HG03175 (cell line): ENCODE results near the gene ACAD8.
A peak's percentile ranks its signal among the peaks of the same experiment; 100 is the strongest.

Source experiments
- ATAC-seq: cut with Tn5 transposase; IDR thresholded peaks from one replicate; pipeline ENCODE4 v1.9.1; 2021; ENCODE audit warnings: mild to moderate bottlenecking, moderate library complexity; ENCODE audit not compliant: unreplicated experiment

Gene ACAD8

DNA sequence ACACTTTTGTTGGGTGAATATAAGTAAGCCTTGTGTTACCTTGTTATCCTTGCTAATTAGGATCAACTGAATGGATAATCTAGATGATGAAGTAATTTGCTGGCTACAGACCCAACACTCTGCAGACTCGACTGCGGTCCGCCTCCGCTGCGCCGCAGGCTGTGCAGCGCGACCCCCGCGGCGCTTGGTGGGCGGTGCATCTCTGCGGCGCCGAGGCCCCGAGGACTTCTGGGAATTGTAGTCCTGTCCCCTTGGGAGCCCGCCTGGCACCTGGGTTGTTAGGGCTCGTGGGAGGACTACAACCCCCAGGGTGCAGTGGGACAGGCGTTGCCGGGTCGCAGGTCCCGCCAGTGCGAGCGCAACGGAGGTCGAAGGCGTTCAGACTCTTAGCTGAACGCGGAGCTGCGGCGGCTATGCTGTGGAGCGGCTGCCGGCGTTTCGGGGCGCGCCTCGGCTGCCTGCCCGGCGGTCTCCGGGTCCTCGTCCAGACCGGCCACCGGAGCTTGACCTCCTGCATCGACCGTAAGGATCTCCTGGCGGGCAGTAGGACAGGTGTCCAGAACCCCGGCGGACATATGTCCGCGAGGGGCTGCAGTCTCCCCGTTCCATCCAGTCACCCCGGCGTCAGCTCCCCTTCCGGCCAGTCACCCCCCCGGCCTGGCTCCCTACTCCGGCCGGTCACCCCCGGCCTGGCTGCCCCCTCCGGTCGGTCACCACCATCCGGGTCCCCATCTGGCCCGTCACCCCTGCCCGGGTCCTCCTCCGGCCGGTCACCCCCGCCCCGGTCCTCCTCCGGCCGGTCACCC lies at the start of gene ACAD8, which contains the start of gene THYN1:
TSS of gene ACAD8 (plus strand) at position 381 of the 806 bp plus-strand sequence. CDS start at position 414, 33 bp downstream.
TSS of gene THYN1 (minus strand) at position 165 of the 806 bp plus-strand sequence. CDS start 470 bp downstream, outside the sequence.
- peak; percentile 99 for ATAC-seq

DNA sequence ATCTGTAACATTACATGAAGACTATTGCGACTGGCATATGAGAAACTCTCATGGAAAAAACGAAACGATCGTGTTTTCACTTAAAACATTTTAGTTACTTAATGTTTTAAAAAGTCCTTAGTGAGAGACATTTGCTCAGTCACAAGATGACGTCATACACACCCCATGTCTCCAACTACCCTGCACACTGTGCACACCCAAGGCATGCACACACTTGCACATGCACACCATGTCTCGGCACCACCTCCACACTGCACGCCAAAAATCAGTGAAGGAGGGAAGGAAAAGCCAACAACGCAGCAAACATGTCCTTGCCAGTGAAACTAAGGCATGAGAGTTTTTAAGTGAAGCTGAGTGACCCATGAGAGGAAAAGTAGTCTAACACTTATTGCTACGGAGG lies 47.6 kb upstream of the ACAD8 start:
- ATAC-seq = no peak

DNA sequence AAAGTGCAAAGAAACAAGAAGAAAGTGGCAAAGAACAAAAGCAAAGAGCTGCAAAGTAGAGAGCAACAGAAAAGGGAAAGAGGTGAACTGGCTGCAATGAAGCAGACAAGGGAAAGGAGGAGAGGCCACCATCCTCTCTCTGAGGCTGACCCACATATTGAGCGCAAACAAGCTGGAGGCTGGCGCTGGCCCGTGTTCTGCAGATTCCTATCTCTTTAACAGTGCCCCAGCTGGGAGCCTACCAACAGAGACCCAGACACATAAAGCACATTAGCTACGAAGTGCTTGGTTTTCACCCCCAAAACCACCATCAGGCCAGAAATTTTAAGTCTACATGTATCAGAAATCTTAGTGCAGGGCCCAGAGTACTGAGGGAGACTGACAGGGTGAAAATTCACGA lies 47.2 kb upstream of the ACAD8 start:
- no peak for ATAC-seq

DNA sequence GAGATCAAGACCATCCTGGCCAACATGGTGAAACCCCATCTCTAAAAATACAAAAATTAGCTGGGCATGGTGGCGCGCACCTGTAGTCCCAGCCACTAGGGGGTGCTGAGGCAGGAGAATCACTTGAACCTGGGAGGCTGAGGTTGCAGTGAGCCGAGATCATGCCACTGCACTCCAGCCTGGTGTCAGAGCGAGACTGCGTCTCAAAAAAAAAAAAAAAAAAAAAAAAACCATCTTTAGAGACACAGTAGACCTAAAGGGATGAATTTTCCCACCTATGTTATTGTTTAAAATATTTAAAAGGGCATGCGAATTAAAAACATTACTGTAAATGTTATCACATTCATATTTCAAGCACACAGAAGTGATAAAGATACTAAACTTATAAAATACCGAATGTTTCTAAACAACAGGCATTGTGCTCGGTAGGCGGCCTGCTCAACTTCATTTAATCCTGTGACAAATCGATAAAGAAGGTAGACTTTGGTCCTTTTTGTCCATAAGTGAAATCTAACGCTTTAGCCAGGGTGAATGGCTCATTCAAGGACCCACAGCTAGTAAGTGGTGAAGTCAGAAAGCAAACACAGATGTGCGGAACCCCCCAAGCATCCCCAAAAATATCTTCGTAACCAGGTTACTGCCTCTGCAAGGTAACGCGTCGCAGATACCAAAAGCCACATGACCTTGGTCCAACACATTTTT lies 45.7 kb upstream of the ACAD8 start:
- ATAC-seq = no peak

DNA sequence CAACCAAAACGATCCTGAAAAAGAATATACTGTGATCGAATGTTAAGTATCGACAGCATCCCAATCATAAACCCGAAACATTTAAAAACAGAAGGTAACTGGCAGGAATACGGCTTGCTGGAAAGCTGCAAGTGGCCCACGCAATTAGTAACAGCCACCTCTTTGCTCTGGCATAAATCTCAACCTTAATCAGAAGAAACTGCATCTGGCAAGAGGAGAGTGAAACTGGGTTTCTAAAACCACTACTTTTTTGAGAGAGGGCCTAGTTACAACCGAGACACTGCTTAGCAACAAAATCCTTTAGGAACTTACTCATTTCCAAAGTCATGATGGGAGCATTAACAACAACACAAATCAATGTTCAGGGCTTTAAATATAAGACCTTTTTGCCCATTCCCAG lies 37.5 kb upstream of the ACAD8 start:
- ATAC-seq = no peak

DNA sequence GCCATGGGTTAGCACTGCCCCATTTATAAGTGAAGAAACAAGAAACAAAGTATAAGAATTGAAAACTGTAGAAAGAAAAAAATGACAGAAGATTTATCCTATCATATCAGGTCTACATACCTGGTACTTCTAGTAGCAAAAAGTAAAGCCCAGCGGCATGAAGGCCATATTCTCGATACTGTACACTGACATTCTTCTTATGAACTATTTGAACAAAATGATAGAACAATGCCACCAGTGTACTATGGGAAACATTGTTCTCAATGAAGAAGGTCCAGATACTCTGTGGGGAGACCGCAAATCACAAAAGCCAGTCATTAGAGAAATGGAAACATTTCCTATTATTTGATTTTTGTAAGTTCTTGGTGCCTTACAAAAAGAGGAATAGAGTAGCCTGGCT lies 36.6 kb upstream of the ACAD8 start:
- ATAC-seq = no peak

DNA sequence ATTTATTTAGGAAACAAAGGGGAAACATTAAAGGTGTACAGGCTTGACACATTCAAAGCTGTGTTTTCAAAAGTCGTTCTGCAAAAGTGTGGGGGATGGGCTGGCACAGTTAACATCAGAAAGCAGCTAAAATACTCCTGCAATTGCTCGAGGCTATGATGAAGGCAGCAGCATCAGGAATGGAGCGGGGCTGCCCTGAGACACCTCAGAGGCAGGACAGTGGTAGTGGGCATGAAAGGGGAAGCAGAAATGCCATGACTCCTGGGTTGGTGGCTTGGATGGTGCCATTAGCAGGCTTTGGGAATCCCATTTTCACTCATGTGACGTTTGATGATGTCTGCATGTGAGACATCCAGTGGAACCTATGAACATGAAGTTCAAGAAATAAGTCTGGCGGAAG lies 30.2 kb upstream of the ACAD8 start:
- ATAC-seq = no peak

DNA sequence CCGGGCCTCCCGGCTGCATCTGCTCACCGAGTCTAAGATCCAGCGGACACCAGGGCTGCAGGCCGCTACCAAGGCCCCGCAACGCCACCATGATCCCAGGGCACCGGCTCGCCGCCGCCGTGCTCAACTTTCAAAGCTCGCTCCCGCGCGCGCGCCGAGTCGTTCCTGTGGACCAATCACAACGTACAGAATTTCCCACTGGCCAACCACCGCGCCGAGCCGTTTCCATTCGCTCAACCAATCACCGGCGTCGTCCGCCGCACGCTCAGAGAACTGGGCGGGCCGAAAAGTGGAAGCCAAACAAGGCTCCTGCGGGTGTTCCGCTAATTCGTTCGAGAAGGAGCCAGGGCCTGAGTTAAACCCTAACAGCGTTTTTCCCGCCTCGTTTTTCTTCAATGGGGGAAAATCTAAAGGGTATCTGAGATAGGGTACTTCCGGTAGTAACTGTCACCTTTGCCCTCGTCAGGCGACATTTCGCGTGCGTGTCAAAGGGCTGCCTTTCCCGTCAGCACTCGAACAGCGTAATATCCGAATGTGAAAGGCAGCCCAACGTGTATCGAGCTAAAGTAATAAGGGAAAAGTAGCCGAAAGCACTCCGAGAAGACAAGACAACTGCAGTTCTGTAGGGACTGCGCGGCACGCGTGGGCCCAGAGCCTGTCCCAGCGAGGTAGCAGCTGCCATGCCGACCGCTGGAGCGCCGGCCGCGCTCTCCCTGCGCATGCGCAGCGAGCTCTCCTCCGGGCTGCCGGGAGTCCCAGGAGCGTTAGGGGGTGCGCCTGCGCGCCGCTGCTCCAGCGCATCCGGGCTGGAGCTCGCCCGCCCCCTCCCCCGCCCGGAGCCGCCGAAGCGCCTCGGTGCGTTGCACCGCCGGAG lies 29.3 kb upstream of the ACAD8 start, which contains the start of the genes NCAPD3 and VPS26B:
TSS of gene NCAPD3 (minus strand) at position 132 of the 874 bp plus-strand sequence. CDS start at position 91, 41 bp downstream.
TSS of gene VPS26B (plus strand) at position 836 of the 874 bp plus-strand sequence. CDS start 452 bp downstream, outside the sequence.
- ATAC-seq = peak; percentile 77

DNA sequence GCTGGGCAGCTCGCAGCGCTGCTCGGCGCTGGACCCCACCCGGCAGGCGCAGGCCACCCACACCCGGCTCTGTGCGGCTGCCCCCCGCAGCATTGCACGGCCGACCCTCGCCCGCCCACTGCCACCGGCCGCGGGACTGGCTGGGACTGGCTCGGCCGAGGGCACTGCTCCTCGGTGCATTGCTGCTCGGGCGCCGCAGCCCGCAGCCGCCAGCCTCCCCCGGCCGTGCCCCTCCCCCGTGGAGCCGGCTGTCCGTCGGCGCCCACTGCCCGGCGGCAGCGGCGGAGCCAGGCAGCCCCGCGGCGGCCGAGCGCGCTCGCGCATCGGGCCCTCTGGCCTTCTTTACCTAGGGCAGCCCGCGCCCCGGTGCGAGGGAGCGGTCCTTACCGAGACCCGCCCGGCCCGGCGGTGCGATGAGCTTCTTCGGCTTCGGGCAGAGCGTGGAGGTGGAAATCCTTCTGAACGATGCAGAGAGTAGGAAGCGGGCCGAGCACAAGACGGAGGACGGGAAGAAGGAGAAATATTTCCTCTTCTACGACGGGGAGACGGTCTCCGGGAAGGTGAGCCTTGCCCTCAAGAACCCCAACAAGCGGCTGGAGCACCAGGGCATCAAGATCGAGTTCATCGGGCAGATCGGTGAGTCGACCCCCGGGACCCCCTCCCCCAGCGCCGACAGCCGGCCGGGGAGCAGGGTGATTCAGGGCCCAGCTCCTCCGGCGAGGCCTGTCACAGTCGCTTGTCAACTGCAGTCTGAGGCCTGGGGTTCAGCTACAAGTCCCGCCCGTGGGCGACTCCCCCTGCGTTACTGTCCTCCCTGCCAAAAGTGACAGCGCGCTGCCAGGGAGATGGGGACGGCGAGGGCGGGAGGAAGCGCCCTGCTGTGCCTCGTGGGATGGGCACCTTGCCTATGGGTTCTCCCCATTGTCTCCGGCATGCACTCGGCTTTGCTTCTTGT lies 28.4 kb upstream of the ACAD8 start:
- ATAC-seq = peak; percentile 16

DNA sequence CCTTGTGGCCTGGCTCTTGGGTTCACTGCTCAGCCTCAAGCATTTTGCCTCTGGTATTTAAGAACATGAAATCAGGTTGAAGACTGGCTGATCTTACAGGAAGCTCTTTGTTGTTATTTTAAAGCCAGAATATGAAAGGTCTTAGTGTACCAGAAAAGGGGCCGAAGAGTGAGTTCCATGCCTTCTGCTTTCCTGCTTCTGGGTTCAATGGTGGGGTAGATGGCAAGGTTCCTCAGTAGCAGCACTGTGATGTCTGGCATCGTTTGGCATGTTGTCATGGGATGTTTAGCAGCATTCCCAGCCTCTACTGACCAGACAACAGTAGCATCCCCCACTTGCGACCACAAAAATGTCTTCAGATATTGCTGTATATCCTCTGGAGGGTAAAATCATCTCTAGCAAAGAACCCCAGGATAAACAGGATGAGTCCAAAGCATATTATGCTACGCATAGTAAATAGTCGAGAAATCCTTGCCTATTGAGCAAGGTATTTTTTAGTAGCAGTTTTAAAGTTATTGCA lies 26.5 kb upstream of the ACAD8 start:
- ATAC-seq = no peak

DNA sequence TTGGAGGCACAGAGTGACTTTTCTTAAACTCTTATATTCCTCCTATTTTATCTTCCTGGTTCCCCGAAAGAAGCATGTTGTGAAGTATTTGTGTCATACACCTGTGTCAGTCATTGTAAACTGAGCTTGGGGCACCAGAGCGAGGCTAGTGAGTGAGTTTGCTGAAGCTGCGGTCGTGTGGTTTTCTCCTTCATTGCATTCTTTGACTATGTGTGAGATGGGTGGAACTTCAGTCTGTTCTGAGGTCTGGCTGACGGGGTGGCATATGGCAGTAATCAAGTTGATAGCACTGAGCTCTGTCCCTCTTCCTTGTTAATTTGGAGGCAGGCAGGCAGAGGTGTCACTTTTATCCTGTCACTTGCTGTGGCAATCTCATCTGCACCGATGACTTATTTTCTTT lies 24.7 kb upstream of the ACAD8 start:
- peak; percentile 59 for ATAC-seq

DNA sequence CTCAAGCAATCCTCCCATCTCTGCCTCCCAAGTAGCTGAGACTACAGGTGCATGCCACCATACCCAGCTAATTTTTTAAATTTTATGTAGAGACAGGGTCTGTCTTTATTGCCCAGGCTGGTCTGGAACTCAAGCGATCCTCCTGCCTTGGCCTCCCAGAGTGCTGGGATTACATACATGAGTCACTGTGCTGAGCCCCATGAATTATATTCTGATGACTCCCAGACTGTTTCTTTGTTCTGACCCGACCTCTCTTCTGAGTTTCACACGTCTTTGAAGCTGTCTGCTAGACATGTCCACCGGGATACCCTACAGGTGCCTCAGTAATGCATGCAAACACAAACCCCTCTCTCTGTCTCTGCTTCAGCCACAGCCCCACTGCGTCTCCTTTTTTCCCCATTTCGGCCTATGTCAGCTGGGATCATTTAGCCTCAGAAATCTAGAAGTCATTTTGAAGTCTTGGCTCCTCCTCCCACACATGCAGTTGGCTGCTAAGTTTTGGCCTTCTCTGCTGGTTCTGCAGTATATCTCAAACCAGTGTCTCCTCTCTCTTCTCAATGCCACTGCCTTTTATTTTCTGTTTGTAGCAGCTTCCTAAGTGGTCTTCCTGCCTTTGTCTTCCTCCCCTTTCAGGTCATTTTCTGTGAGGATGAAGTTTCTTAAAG lies 24.1 kb upstream of the ACAD8 start:
- ATAC-seq = no peak

DNA sequence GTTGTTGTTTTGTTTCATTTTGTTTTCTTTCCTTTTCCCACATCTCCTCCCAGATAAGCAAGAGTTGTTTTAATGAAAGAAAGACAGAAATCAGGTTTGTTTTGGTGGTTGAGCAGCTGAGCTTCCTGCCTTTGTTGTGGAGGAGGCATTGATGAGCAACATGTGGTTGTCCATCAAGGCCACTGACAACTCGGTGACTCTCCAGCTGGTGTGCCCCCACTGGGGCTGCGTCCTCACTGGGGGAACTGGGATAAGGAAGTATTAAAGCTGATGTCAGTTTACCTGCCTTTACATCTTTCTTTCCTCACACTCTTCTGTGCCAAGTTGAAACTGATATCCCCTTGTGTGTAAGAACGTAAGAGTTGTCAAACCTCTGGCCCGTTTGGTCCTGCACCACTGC lies 23.0 kb upstream of the ACAD8 start:
- no peak for ATAC-seq

DNA sequence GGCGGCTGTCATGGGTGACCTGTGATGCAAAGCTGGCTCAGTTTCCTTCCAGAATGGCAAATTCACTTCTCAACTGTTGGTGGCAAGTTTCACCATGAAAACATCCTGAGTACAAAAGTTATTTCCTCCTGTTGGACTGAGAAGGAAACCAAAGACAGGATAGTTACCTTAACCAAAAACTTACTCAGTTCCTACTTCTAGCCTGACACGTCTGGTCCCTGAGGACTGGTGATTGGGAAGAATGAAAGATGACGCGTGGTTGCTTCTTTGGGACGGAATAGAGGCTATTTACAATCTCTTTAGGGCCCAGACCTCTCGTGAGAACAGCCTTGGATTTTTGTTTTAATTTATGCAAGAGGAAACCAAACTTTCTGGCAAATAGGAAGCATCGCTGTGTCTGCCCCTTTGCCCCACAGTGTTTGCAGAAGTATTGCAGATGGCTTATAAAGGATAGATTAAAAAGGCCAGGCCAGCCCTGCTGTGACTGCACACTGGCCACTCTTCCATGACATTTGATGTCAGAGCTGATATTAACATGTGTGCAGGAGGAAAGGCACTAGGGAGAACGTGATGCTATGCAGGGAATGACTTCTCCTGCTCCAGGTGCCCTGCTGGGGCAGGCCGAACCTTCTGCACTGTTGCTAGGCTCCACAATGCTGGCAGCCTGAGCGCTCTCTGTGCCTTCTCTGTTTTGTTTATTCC lies 21.3 kb upstream of the ACAD8 start:
- peak; percentile 18 for ATAC-seq

DNA sequence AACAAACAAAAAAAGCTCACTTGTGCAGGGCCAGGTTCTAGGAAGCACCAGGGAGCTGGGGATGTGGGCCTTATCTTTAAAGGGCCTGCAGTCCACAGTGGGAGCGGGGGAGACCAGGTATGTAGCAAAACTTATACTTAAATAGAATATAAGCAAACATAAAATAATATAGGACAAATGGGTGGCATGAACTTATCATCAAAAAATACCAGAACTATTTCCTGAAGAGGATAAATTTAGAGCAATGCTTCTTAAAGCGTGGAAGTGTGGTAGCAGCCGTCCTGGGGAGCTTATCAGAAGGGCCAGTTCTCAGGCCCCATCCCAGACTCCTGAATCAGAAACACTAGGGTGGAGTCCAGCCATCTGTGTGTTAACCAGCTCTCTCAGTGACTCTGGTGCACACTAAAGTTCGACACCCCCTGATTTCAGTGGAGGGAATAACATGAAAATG lies 19.6 kb upstream of the ACAD8 start:
- ATAC-seq = no peak

DNA sequence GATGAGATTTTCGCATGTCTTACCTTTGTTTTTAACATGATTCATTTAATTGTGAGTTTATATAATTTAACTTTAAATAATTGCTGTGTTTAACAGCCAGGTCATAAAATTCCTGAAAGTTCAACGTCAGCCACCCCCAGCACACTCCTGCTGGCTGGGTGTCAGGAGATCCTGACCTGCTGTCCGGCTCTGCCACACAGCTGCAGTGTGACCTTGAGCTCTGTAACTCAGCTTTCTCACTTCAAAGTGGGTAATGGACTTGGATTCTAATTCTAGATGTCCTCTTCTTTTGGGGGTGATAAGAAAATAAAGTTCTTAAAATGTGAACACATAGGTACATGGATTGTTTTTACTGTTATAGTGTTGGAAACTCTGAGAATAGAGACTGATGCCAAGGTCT lies 18.0 kb upstream of the ACAD8 start:
- ATAC-seq = no peak

DNA sequence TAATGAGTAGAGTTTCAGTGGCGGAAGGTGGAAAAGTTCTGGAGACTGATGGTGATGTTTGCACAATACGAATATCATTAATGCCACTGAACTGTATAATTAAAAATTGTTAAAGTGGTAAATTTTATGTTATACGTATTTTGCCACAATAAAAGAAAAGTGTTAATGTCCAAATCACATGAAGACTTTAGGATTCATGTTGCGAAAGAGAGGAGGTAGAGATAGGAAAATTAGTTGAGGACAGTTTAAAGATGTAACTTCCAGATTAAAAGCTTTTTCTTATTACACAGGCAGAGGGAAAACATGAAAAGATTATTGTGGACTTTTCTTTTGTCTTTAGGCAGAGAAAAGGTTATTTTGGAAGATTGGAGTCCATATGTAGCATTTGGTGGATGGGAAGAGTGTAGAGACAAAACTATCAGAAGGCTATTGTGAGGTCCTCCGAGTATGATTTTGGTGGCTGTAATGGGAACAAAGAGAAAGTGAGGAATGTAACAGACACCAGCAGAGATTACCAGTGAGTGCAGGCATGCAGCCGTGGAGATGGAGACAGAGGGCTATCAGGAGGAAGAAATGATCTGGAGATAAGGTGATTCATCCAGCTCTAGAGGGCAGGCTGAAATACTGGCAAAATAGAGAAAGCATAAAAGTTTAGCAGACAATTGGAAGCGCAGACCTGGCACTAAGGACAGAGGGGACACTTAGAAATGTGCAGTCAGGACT lies 16.4 kb upstream of the ACAD8 start:
- no peak for ATAC-seq

DNA sequence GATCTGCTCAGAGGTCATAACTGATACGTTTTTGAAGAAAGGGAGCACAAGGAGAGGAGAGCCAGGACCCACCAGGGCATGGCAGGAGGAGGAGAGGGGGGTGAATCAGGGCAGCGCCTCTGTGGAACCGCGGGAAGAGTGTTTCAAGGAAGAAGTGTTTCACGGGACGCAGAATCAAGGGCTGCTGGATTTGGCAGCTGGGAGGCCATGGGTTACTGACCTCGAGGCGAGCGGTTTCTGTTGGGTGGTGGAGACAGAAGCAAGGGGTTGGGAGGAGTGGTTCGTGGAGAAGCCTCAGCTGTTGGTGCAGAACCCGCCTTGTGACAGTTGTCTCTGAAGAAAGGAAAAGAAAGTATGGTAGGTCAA lies 15.8 kb upstream of the ACAD8 start:
- ATAC-seq = no peak
